ENCODE results near the gene GJA3. TPM values are rescaled to one million over a fixed set of nuclear protein-coding genes. Genes with fewer than 3 reads are reported as not detected.
A peak's percentile ranks its signal among the peaks of the same experiment; 100 is the strongest.

The GJA3 gene
- total and polyA plus RNA-seq, 9 of the 15 experiments (the other 6 are each of a cell fraction or from before 2014, with no cell fraction given), result 0.03 to 0.13 (median 0.04) TPM; not detected in 4

DNA sequence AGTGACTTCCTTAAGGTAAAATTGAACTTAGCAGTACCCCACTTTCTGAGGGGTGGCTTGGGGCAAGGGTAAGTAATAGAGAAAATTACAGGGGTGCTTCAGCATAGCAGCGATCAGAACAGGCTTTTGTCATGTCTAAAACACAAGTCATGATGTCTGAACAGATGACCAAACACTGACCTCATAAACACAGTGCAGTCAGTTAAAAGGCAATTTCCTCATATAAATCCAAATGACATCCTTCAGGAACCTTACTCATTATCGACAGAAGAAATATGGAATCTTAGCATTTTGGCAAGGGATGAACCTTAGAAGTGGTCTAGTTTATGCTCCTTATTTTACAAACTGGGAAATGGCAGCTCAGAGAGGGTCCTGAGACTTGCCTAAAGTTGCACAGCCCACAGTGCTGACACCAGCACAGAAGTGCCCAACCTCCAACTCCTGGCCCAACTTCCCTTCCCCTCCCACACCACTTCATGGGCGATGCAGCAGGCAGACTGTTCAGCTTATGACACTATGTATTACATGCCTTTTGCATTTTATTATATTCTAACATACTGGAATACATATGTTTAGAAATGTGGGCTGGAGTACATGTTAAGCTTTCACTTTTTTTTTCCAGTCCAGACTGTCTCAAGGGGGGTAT lies 3.6 kb downstream of the GJA3 start:
- no TSS peak for BruUV-seq (replicated peaks)
- H3K9me1 ChIP-seq (ENCODE audit: control insufficient read depth, insufficient read depth, low read length), result no peaks in the 10 kb centered on the region
- ATAC-seq, result no peak
- ChIA-PET POLR2A (no interaction called here), CTCF (ENCODE audit: low intra/inter-chr PET ratio) (no interaction called here)
- no peak for DNase-seq (ENCODE audit: extremely low read depth in 1 of 4, low spot score in 3 of 4)
- H3K27me3 ChIP-seq (ENCODE audit: control insufficient read depth in 2 of 2, insufficient read depth in 2 of 2, low read length in 2 of 2), result peaks cover 0 to 2% of the 10 kb centered on the region in 2 experiments; a peak in 2 of 5 replicates
- no peaks in the 10 kb centered on the region for H3K79me2 ChIP-seq (ENCODE audit: control insufficient read depth, insufficient read depth, low read length)
- no peaks in the 10 kb centered on the region for H3K36me3 ChIP-seq (ENCODE audit: control insufficient read depth, insufficient read depth, low read length)
- no peak for FAIRE-seq
- no peak overlapping the region for H3K4me2 ChIP-seq (ENCODE audit: insufficient read depth, low read length)
- in situ Hi-C loops (cut with MboI) (no loop called here), intact Hi-C loops (cut with micrococcal nuclease) (no loop called here)
- H3K9ac ChIP-seq (ENCODE audit: insufficient read depth in 1 of 2, low read depth in 2 of 2, low read length in 2 of 2), result no peak overlapping the region
- no peak overlapping the region for H2AFZ ChIP-seq (ENCODE audit: low read depth, low read length)
- no peaks in the 10 kb centered on the region for H4K20me1 ChIP-seq (replicated peaks; ENCODE audit: control insufficient read depth, insufficient read depth, low read length)
- TF ChIP-seq ZNF24 (IDR thresholded peaks at IDR 0.05) (no peak), ZFP36 (IDR thresholded peaks at IDR 0.05; ENCODE audit: low read depth, low read length, partially characterized antibody) (peak; percentile 38)
- no peaks in the 10 kb centered on the region for H3K9me3 ChIP-seq (replicated peaks; ENCODE audit: control insufficient read depth, insufficient read depth, low read depth, low read length)
- H3K27ac ChIP-seq (ENCODE audit: extremely low read depth, low read depth, low read length), result no peak overlapping the region
- peaks cover 0 to 13% of the 10 kb centered on the region in 2 experiments; a peak in 3 of 5 replicates for H3K4me1 ChIP-seq (replicated peaks in 1 of 2; ENCODE audit: control insufficient read depth in 2 of 2, insufficient read depth in 2 of 2, low read length in 2 of 2)
- 7% methylated on average over 3 of the region's 3 CpGs for WGBS (ENCODE audit: insufficient coverage, low coverage, missing lambda C conversion rate)
- H3K4me3 ChIP-seq, result no peak overlapping the region

GRCh38 chr13:20156702-20157101 lies 4.2 kb downstream of the GJA3 start:
- no peak for DNase-seq (ENCODE audit: extremely low read depth in 1 of 4, low spot score in 3 of 4)
- Histone ChIP-seq H3K9ac (ENCODE audit: insufficient read depth in 1 of 2, low read depth in 2 of 2, low read length in 2 of 2) (no peak overlapping the region), H3K9me3 (replicated peaks; ENCODE audit: control insufficient read depth, insufficient read depth, low read depth, low read length) (no peaks in the 10 kb centered on the region), H3K9me1 (ENCODE audit: control insufficient read depth, insufficient read depth, low read length) (no peaks in the 10 kb centered on the region), H4K20me1 (replicated peaks; ENCODE audit: control insufficient read depth, insufficient read depth, low read length) (no peaks in the 10 kb centered on the region), H3K79me2 (ENCODE audit: control insufficient read depth, insufficient read depth, low read length) (no peaks in the 10 kb centered on the region), H3K27me3 (ENCODE audit: control insufficient read depth in 2 of 2, insufficient read depth in 2 of 2, low read length in 2 of 2) (peaks cover 0 to 2% of the 10 kb centered on the region in 2 experiments; a peak in 2 of 5 replicates), H3K4me3 (no peak overlapping the region), H3K4me2 (ENCODE audit: insufficient read depth, low read length) (no peak overlapping the region), H3K4me1 (replicated peaks in 1 of 2; ENCODE audit: control insufficient read depth in 2 of 2, insufficient read depth in 2 of 2, low read length in 2 of 2) (peaks cover 0 to 13% of the 10 kb centered on the region in 2 experiments; a peak in 3 of 5 replicates), H2AFZ (ENCODE audit: low read depth, low read length) (no peak overlapping the region), H3K36me3 (ENCODE audit: control insufficient read depth, insufficient read depth, low read length) (no peaks in the 10 kb centered on the region), H3K27ac (ENCODE audit: extremely low read depth, low read depth, low read length) (no peak overlapping the region)
- FAIRE-seq, result no peak
- intact Hi-C loops (cut with micrococcal nuclease) (no loop called here), in situ Hi-C loops (cut with MboI) (no loop called here)
- BruUV-seq (replicated peaks), result no TSS peak
- 5% methylated on average over 2 of the region's 2 CpGs for WGBS (ENCODE audit: insufficient coverage, low coverage, missing lambda C conversion rate)
- ChIA-PET POLR2A (no interaction called here), CTCF (ENCODE audit: low intra/inter-chr PET ratio) (no interaction called here)
- no peak for ATAC-seq
- TF ChIP-seq HNRNPL (IDR thresholded peaks at IDR 0.05; ENCODE audit: low read depth, low read length) (no peak), ZNF274 (IDR thresholded peaks at IDR 0.05; ENCODE audit: borderline replicate concordance, low read depth, low read length) (no peak), ZNF184 (CRISPR knock-in tag; IDR thresholded peaks at IDR 0.05) (no peak), SPI1 (IDR thresholded peaks at IDR 0.05; ENCODE audit: borderline replicate concordance, low read depth, low read length) (no peak), NONO (IDR thresholded peaks at IDR 0.05; ENCODE audit: low read depth in 2 of 2, low read length in 1 of 2) (no peak), ZNF561 (CRISPR knock-in tag; conservative IDR thresholded peaks at IDR 0.05) (no peak), ZBTB49 (CRISPR knock-in tag; IDR thresholded peaks at IDR 0.05; ENCODE audit: borderline replicate concordance) (no peak), PKNOX1 (IDR thresholded peaks at IDR 0.05) (no peak), EWSR1 (IDR thresholded peaks at IDR 0.05; ENCODE audit: borderline replicate concordance, low read depth, partially characterized antibody) (no peak), RBM39 (optimal IDR thresholded peaks at IDR 0.05; ENCODE audit: low read depth, low read length) (no peak), BDP1 (IDR thresholded peaks at IDR 0.05; ENCODE audit: insufficient read depth, insufficient read length) (no peak)
